Stimulated activated CD4-positive, alpha-beta T cell treated with anti-CD3 and anti-CD28 coated beads, Interleukin-2, amount 100 ng/mL, for 24 hours (primary cell): ENCODE data around the gene FCRLA.
A peak's percentile ranks its signal among the peaks of the same experiment; 100 is the strongest.

Experiments
- DNase-seq, 2 donors: peaks; one replicate each; pipeline ENCODE4 v3.0.0-alpha.2; 2020

FCRLA gene

GRCh38 chr1:161733526-161733925, 26.5 kb downstream of the FCRLA start:
- DNase-seq: no peak

- no peak for DNase-seq
Measured at GRCh38 chr1:161735837-161736236, 28.8 kb downstream of the FCRLA start.

GRCh38 chr1:161736335-161736969, 29.4 kb downstream of the FCRLA start:
- peak in 1 of 2 donors; percentile 33 for DNase-seq

GRCh38 chr1:161737625-161738024, 30.6 kb downstream of the FCRLA start:
- no peak for DNase-seq

- DNase-seq: peak; percentile 31 to 34
Measured at GRCh38 chr1:161738627-161739287, 31.7 kb downstream of the FCRLA start.

- DNase-seq: no peak
Measured at GRCh38 chr1:161739865-161740566, 33.0 kb downstream of the FCRLA start.

GRCh38 chr1:161740921-161741320, 33.9 kb downstream of the FCRLA start:
- DNase-seq: no peak

- DNase-seq: no peak
Measured at GRCh38 chr1:161743231-161743630, 36.2 kb downstream of the FCRLA start.

GRCh38 chr1:161747801-161748200, 40.8 kb downstream of the FCRLA start:
- DNase-seq: no peak

GRCh38 chr1:161749509-161750407, 42.7 kb downstream of the FCRLA start, which contains the start of gene DUSP12:
DUSP12 (plus strand) TSS chr1:161749786; CDS start chr1:161749802, 16 bp downstream.
- DNase-seq: peak; percentile 88

- DNase-seq: peak; percentile 33 to 54
Measured at GRCh38 chr1:161763522-161764098, 56.6 kb downstream of the FCRLA start.
